ENCODE measurements around the gene ZBTB42. TPM values are rescaled to one million over a fixed set of nuclear protein-coding genes. Genes with fewer than 3 reads are reported as not detected.
A peak's percentile ranks its signal among the peaks of the same experiment; 100 is the strongest.

The ZBTB42 gene
- total and polyA plus RNA-seq, 4 donors: 1.5 to 9.4 (median 4.9) TPM

DNA sequence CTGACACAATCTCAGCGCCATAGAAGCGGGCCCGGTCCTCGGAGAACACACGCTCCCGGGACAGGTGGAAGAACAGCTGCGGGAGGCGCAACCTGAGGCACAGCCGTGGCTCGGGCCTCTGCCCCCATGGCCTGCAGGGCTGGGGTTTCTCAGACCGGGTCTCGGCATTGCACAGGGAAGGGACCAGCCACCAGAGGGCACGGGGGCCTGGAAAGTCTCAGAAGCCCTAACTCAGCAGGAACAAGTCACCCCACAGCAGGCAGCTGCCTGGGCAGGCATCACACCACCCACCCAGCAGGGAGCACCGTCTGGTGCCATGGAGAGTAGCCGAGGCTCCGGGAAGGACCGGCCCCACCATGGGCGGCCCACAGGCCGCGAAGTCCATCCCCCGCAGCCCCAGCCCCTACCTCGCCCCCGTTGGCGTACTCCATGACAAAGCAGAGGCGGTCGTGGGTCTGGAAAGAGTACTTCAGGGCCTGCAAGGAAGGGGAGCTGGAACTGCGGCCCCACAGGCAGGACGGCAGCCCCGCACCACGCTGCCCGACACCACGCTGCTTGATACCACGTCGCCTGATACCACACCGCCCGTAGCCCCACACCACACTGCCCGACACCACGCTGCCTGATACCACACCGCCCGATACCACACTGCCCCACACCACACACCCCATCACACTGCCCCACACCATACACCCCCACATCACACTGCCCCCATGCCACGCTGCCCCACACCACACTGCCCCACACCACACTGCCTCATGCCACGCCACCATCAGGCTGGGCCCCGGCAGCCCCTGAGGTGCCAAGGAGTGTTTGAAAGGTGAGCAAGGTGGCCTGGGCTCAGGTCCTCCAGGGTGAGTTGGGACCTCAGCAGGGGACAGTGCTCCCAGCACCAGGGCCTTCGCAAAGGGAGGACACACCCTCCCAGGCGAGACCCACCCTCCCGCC is 27.1 kb upstream of the ZBTB42 start:
- no peaks in the 10 kb centered on the region for H3K9me3 ChIP-seq (ENCODE audit: control insufficient read depth in 4 of 4, low read length in 3 of 4)
- TF ChIP-seq GABPA (IDR thresholded peaks at IDR 0.05 in 1 of 2, conservative IDR thresholded peaks at IDR 0.05 in 1 of 2): no peak
- TF ChIP-seq, protein P1, sequence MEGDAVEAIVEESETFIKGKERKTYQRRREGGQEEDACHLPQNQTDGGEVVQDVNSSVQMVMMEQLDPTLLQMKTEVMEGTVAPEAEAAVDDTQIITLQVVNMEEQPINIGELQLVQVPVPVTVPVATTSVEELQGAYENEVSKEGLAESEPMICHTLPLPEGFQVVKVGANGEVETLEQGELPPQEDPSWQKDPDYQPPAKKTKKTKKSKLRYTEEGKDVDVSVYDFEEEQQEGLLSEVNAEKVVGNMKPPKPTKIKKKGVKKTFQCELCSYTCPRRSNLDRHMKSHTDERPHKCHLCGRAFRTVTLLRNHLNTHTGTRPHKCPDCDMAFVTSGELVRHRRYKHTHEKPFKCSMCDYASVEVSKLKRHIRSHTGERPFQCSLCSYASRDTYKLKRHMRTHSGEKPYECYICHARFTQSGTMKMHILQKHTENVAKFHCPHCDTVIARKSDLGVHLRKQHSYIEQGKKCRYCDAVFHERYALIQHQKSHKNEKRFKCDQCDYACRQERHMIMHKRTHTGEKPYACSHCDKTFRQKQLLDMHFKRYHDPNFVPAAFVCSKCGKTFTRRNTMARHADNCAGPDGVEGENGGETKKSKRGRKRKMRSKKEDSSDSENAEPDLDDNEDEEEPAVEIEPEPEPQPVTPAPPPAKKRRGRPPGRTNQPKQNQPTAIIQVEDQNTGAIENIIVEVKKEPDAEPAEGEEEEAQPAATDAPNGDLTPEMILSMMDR (IDR thresholded peaks at IDR 0.05; ENCODE audit: low read depth, low read length, missing input control): peak; percentile 14
- H3K27me3 ChIP-seq (ENCODE audit: control insufficient read depth in 4 of 4, insufficient read depth in 4 of 4, low read length in 3 of 4): no peaks in the 10 kb centered on the region
- WGBS: 91% methylated on average over 46 of the region's 46 CpGs
- H3K4me1 ChIP-seq (ENCODE audit: control insufficient read depth in 4 of 4, insufficient read depth in 4 of 4, low read length in 3 of 4): peaks cover 0 to 8% (median 2%) of the 10 kb centered on the region in 4 donors
- no peak overlapping the region for H3K4me3 ChIP-seq (ENCODE audit: low read depth in 1 of 3, low read length in 3 of 3)
- peaks cover 17 to 57% (median 27%) of the 10 kb centered on the region in 4 donors for H3K36me3 ChIP-seq (ENCODE audit: control insufficient read depth in 4 of 4, insufficient read depth in 3 of 4, low read depth in 1 of 4, low read length in 3 of 4)
- no peak for DNase-seq (ENCODE audit: low spot score)
- H3K9ac ChIP-seq (ENCODE audit: low read depth in 1 of 2, low read length in 2 of 2): no peak overlapping the region
- H3K27ac ChIP-seq (ENCODE audit: low read depth in 1 of 2, low read length in 2 of 2): no peak overlapping the region

DNA sequence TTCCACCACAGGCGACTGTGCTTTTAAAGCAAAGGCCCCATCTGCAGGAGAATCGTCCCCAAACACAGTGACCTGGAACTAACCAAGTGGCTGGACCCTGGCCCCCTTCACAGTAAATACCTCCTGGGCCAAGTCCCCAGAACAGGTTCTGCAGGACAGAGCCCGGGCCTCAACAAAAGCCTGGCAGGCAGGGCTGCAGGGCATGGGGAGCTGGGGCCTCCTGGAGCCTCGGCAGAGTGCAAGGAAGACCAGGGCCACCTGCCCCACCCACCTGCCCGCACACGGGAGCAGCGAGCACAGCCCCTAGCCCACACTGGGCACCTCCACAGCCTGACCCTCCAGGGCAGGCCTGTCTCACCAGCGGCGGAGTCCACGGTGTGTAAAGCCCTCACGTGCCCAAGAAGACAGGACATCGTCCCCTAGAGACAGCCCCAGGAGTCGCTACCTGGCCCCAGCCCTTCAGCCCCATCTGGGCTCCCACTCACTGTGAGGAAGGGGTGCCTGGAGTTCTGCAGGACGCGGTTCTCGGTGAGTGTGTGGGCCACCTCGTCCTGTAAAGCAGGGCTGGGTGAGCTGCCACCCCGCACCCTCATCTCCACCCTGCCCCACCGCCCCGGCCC is 26.3 kb upstream of the ZBTB42 start:
- TF ChIP-seq, protein P2, sequence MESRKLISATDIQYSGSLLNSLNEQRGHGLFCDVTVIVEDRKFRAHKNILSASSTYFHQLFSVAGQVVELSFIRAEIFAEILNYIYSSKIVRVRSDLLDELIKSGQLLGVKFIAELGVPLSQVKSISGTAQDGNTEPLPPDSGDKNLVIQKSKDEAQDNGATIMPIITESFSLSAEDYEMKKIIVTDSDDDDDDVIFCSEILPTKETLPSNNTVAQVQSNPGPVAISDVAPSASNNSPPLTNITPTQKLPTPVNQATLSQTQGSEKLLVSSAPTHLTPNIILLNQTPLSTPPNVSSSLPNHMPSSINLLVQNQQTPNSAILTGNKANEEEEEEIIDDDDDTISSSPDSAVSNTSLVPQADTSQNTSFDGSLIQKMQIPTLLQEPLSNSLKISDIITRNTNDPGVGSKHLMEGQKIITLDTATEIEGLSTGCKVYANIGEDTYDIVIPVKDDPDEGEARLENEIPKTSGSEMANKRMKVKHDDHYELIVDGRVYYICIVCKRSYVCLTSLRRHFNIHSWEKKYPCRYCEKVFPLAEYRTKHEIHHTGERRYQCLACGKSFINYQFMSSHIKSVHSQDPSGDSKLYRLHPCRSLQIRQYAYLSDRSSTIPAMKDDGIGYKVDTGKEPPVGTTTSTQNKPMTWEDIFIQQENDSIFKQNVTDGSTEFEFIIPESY (IDR thresholded peaks at IDR 0.05): no peak
- TF ChIP-seq, protein P3, sequence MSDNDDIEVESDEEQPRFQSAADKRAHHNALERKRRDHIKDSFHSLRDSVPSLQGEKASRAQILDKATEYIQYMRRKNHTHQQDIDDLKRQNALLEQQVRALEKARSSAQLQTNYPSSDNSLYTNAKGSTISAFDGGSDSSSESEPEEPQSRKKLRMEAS (IDR thresholded peaks at IDR 0.05): no peak
- TF ChIP-seq JUND (IDR thresholded peaks at IDR 0.05) (no peak), FOXA2 (IDR thresholded peaks at IDR 0.05) (no peak), FOXA1 (IDR thresholded peaks at IDR 0.05) (no peak), HNF4A (conservative IDR thresholded peaks at IDR 0.05) (no peak), EGR1 (IDR thresholded peaks at IDR 0.05; ENCODE audit: low read depth in 2 of 2) (no peak)
- TF ChIP-seq, protein P1 (IDR thresholded peaks at IDR 0.05; ENCODE audit: low read depth, low read length, missing input control): no peak
- TF ChIP-seq, protein P4, sequence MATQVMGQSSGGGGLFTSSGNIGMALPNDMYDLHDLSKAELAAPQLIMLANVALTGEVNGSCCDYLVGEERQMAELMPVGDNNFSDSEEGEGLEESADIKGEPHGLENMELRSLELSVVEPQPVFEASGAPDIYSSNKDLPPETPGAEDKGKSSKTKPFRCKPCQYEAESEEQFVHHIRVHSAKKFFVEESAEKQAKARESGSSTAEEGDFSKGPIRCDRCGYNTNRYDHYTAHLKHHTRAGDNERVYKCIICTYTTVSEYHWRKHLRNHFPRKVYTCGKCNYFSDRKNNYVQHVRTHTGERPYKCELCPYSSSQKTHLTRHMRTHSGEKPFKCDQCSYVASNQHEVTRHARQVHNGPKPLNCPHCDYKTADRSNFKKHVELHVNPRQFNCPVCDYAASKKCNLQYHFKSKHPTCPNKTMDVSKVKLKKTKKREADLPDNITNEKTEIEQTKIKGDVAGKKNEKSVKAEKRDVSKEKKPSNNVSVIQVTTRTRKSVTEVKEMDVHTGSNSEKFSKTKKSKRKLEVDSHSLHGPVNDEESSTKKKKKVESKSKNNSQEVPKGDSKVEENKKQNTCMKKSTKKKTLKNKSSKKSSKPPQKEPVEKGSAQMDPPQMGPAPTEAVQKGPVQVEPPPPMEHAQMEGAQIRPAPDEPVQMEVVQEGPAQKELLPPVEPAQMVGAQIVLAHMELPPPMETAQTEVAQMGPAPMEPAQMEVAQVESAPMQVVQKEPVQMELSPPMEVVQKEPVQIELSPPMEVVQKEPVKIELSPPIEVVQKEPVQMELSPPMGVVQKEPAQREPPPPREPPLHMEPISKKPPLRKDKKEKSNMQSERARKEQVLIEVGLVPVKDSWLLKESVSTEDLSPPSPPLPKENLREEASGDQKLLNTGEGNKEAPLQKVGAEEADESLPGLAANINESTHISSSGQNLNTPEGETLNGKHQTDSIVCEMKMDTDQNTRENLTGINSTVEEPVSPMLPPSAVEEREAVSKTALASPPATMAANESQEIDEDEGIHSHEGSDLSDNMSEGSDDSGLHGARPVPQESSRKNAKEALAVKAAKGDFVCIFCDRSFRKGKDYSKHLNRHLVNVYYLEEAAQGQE (IDR thresholded peaks at IDR 0.05): no peak
- H3K9me3 ChIP-seq (ENCODE audit: control insufficient read depth in 4 of 4, low read length in 3 of 4): no peaks in the 10 kb centered on the region
- no peaks in the 10 kb centered on the region for H3K27me3 ChIP-seq (ENCODE audit: control insufficient read depth in 4 of 4, insufficient read depth in 4 of 4, low read length in 3 of 4)
- no peak overlapping the region for H3K27ac ChIP-seq (ENCODE audit: low read depth in 1 of 2, low read length in 2 of 2)
- H3K4me3 ChIP-seq (ENCODE audit: low read depth in 1 of 3, low read length in 3 of 3): no peak overlapping the region
- H3K36me3 ChIP-seq (ENCODE audit: control insufficient read depth in 4 of 4, insufficient read depth in 3 of 4, low read depth in 1 of 4, low read length in 3 of 4): peaks cover 20 to 64% (median 26%) of the 10 kb centered on the region in 4 donors
- no peak for DNase-seq (ENCODE audit: low spot score)
- H3K9ac ChIP-seq (ENCODE audit: low read depth in 1 of 2, low read length in 2 of 2): no peak overlapping the region
- WGBS: 89% methylated on average over 20 of the region's 20 CpGs
- H3K4me1 ChIP-seq (ENCODE audit: control insufficient read depth in 4 of 4, insufficient read depth in 4 of 4, low read length in 3 of 4): peaks cover 0 to 2% (median 0%) of the 10 kb centered on the region in 4 donors

Data from liver (tissue), 9 donors.